Osteocyte (in vitro differentiated cells): ENCODE data around the gene SOX5. TPM values are rescaled to one million over a fixed set of nuclear protein-coding genes. Genes with fewer than 3 reads are reported as not detected.

Source experiments
- DNase-seq: peaks from one replicate; pipeline ENCODE4 v3.0.0; 2021; ENCODE audit warnings: mixed read lengths; ENCODE audit not compliant: unreplicated experiment; ENCODE audit errors: extremely low spot score
- H3K27ac Mint-ChIP-seq: one replicate; pipeline ENCODE4 v1.8.0; 2021; ENCODE audit warnings: mild to moderate bottlenecking, mixed read lengths; ENCODE audit not compliant: unreplicated experiment
- H3K27me3 Mint-ChIP-seq: one replicate; pipeline ENCODE4 v1.8.0; 2021; ENCODE audit warnings: mixed read lengths; ENCODE audit not compliant: unreplicated experiment
- H3K36me3 Mint-ChIP-seq: one replicate; pipeline ENCODE4 v1.8.0; 2021; ENCODE audit warnings: mixed read lengths; ENCODE audit not compliant: unreplicated experiment
- H3K4me1 Mint-ChIP-seq: one replicate; pipeline ENCODE4 v1.8.0; 2021; ENCODE audit warnings: mixed read lengths; ENCODE audit not compliant: unreplicated experiment
- H3K4me3 Mint-ChIP-seq: one replicate; pipeline ENCODE4 v1.8.0; 2021; ENCODE audit warnings: mild to moderate bottlenecking, moderate library complexity, mixed read lengths; ENCODE audit not compliant: unreplicated experiment
- H3K9me3 Mint-ChIP-seq: one replicate; pipeline ENCODE4 v1.8.0; 2021; ENCODE audit warnings: mixed read lengths; ENCODE audit not compliant: unreplicated experiment
- total RNA-seq: library from RNA; stranded (reverse); gene quantifications from 2 replicates; pipeline ENCODE4 v1.2.1, GENCODE V29; 2021
- TF ChIP-seq, protein P1 (sequence below): fragments of 200-600 bp; sonication (generic); IDR thresholded peaks from 2 replicates; pipeline ENCODE4 v1.5.0; 2021; ENCODE audit warnings: antibody characterized with exemption, mild to moderate bottlenecking, moderate library complexity

SOX5 gene
- total RNA-seq, 1 donor from 2014 or later = 6.3 TPM

DNA sequence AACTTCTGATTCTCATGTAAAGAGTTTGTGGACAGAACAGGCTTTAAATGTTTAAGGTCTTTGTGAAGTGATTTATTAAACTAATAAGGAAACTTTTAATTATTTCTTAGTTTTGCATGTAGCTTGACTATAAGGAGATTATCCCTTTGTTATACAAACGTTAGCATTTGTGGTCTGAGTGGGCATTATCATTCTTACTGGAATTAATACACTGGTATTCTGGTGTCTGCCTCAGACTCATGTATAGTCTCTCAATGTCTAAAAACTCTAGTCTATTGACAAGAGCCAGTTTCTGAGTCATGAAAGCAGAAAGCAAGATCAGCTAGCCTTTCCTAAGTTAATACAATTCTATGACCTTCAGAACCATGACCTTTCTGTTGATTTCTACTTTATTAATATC, 51.3 kb downstream of the SOX5 start:
- H3K9me3 Mint-ChIP-seq = peaks cover 9% of the 10 kb centered on the region
- H3K27me3 Mint-ChIP-seq = no peaks in the 10 kb centered on the region
- no peak for DNase-seq
- H3K36me3 Mint-ChIP-seq = peaks cover 2% of the 10 kb centered on the region
- no peaks in the 10 kb centered on the region for H3K4me1 Mint-ChIP-seq
- H3K4me3 Mint-ChIP-seq = no peak overlapping the region
- H3K27ac Mint-ChIP-seq = no peak overlapping the region
- TF ChIP-seq, protein P1, sequence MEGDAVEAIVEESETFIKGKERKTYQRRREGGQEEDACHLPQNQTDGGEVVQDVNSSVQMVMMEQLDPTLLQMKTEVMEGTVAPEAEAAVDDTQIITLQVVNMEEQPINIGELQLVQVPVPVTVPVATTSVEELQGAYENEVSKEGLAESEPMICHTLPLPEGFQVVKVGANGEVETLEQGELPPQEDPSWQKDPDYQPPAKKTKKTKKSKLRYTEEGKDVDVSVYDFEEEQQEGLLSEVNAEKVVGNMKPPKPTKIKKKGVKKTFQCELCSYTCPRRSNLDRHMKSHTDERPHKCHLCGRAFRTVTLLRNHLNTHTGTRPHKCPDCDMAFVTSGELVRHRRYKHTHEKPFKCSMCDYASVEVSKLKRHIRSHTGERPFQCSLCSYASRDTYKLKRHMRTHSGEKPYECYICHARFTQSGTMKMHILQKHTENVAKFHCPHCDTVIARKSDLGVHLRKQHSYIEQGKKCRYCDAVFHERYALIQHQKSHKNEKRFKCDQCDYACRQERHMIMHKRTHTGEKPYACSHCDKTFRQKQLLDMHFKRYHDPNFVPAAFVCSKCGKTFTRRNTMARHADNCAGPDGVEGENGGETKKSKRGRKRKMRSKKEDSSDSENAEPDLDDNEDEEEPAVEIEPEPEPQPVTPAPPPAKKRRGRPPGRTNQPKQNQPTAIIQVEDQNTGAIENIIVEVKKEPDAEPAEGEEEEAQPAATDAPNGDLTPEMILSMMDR = no peak

DNA sequence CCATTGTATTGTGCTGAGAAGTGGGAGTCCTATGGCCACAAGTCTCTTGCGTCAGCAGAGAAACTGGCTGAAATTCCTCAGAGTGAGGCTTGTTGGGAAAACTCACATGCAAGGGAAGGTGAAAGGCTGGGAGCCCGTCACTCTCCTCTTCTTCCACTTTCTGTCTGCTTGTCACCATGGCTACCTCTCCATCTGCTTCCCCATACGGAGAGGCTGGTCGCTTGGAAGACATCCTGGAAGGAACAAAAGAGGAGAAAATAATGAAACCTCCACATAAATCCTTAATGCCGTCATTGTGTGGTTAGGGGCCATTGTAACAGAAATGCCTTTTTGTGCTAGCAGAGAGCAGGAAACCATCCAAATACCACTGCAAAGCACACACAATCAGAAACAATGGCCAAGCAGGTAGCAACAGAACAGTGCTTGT, 53.7 kb downstream of the SOX5 start:
- no peaks in the 10 kb centered on the region for H3K27me3 Mint-ChIP-seq
- TF ChIP-seq, protein P1 = no peak
- H3K4me1 Mint-ChIP-seq = no peaks in the 10 kb centered on the region
- no peak overlapping the region for H3K27ac Mint-ChIP-seq
- H3K36me3 Mint-ChIP-seq = no peaks in the 10 kb centered on the region
- DNase-seq = no peak
- peaks cover under 1% of the 10 kb centered on the region for H3K9me3 Mint-ChIP-seq
- no peak overlapping the region for H3K4me3 Mint-ChIP-seq

DNA sequence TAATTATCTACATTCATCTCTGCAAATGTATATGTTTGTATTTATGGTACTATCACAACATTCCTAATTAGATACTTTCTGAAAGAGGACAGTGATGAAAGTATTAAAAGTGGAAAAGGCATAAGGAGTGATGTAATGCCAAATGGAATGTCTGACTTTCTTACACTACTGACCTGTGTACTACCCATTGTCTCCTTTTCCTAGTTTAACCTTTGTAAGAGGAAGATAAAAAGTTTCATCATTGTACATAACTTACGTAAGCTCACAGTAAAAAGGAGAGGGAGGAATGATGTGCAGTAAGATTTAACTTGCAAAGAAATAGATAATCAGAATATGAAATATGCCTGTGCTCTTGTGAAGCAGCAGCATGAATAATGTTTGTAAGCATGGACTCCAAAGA, 55.9 kb downstream of the SOX5 start:
- no peaks in the 10 kb centered on the region for H3K27me3 Mint-ChIP-seq
- no peak for DNase-seq
- H3K4me3 Mint-ChIP-seq = no peak overlapping the region
- H3K36me3 Mint-ChIP-seq = no peaks in the 10 kb centered on the region
- TF ChIP-seq, protein P1 = no peak
- H3K4me1 Mint-ChIP-seq = no peaks in the 10 kb centered on the region
- H3K9me3 Mint-ChIP-seq = no peaks in the 10 kb centered on the region
- no peak overlapping the region for H3K27ac Mint-ChIP-seq

DNA sequence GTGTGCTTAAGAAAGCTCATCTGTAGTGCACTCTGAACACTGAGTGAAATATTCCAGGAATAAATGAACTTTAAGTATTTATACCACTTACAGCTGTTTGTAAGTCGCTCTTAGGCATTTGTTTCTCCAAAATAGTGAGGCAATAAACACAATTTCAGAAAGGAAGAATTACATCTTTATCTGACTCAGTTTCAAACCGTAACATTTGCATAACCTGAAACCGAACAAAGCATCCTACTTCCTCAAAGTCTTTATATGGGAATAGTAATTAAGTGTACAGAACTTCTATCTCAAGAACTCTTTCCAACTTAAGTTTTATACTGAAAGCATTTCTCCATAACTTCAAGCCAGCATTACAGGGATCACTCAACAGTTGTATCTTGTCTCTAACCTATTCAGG, 58.4 kb downstream of the SOX5 start:
- no peak for DNase-seq
- Mint-ChIP-seq H3K4me3 (no peak overlapping the region), H3K36me3 (no peaks in the 10 kb centered on the region), H3K27me3 (no peaks in the 10 kb centered on the region), H3K27ac (no peak overlapping the region), H3K4me1 (peaks cover 6% of the 10 kb centered on the region), H3K9me3 (no peaks in the 10 kb centered on the region)
- TF ChIP-seq, protein P1 = no peak

DNA sequence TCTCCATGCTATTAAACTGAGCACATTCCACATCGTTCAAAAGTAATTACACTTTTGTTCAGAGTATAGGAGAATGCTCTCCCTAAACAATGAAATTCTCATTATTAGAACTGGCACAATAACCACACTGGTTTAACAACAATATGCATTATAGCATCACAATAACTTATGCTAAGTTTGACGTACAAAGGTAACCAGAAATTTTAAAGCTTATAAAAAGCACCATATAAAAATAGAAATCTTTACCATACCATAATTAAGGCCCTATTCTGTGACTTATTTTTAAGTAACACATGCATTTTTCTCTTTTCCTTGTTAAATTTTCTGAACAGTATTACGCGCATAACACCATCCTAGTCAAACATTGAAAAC, 60.4 kb downstream of the SOX5 start:
- no peaks in the 10 kb centered on the region for H3K36me3 Mint-ChIP-seq
- H3K27ac Mint-ChIP-seq = no peak overlapping the region
- TF ChIP-seq, protein P1 = no peak
- no peak for DNase-seq
- no peaks in the 10 kb centered on the region for H3K27me3 Mint-ChIP-seq
- H3K4me1 Mint-ChIP-seq = peaks cover 6% of the 10 kb centered on the region
- H3K4me3 Mint-ChIP-seq = no peak overlapping the region
- H3K9me3 Mint-ChIP-seq = no peaks in the 10 kb centered on the region
